GM19438 (cell line): ENCODE data around the gene CD200R1.

Source experiments
- ATAC-seq: cut with Tn5 transposase; IDR thresholded peaks from one replicate; pipeline ENCODE4 v1.9.1; 2021; ENCODE audit warnings: low read depth; ENCODE audit not compliant: unreplicated experiment

Gene CD200R1

DNA sequence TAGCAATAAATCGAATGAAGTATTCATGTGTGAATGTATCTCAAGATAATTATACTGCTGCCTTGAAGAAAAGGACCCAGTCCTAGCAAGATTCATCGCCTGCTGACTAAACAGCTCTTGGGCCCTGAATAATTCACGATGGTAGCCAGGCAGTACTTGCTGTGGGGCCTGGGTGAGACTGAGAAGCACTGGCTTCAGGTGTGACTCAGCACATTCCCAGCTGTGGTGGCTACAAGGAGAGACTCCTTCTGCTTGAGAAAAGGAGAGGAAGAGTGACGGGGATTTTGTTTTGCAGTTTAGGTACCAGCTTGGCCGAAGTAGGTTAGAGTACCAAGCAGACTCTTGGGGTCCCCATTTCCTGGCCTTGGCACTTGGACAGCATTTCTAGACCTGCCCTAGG is 80.6 kb downstream of the CD200R1 start:
- ATAC-seq: no peak

DNA sequence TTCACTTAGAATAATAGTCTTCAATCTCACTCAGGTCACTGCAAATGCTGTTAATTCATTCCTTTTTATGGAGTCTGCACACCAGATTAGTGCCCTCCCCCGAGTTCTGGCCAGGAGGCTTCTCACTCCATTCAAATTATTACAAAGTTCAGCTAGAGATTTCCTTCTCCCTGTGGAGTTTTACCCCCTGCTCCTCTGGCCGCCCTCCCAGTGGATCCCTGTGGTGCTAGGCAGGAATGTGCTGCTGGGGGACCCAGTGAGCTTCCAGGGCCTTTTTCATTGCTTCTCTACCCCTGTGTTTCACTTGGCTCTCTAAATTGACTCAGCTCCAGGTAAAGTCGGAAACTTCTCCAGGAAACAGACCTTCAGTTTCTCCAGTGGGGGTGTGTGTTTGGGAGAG is 85.5 kb downstream of the CD200R1 start:
- ATAC-seq: no peak

- ATAC-seq: no peak
Measured at GRCh38 chr3:112888381-112889085, 86.4 kb downstream of the CD200R1 start.

- ATAC-seq: no peak
Measured at GRCh38 chr3:112884678-112885290, 90.1 kb downstream of the CD200R1 start.

DNA sequence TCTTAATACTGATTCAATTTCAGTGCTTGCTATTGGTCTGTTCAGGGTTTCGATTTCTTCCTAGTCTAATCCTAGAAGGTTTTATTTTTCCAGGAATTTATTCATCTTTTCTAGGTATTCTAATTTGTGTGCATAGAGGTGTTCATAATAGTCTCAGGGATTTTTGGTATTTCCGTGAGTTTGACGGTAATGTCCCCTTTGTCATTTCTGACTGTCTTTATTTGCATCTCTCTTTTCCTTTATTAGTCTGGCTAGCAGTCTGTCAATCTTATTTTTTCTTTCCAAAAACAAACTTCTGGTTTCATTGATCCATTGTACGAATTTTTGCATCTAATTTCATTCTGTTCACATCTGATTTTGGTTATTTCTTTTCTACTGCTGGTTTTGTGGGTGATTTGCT is 93.0 kb downstream of the CD200R1 start:
- no peak for ATAC-seq

GRCh38 chr3:112875561-112875960 is 99.3 kb downstream of the CD200R1 start:
- ATAC-seq: no peak

GRCh38 chr3:112874725-112875124 is 100.2 kb downstream of the CD200R1 start:
- no peak for ATAC-seq

DNA sequence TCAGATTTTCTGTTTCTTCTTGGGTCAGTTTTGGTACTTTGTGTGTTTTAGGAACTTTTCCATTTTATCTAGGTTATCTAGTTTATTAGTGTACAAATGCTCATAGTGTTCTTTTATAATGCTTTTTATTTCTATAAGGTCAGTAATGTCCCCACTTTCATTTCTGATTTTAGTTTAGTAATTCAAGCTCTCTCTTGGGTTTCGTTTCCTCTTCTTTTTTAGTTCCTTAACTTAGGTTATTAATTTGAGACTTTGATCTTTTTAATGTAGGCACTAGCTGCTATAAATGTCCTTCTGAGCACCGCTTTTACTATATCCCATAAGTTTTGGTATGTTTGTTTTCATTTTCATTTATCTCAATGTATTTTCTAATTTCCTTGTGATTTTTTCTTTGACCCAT is 101.3 kb downstream of the CD200R1 start:
- ATAC-seq: no peak

GRCh38 chr3:112871735-112872134 is 103.2 kb downstream of the CD200R1 start:
- no peak for ATAC-seq
